Prostate gland (tissue), 2 donors: ENCODE measurements around the gene CD9. TPM values are rescaled to one million over a fixed set of nuclear protein-coding genes. Genes with fewer than 3 reads are reported as not detected.
"Not testable (repeated sequence)": the region's sequence is repeated elsewhere in the genome, so short reads cannot be mapped to it uniquely, and the experiment has no call there.

Source experiments
- DNase-seq: peaks from one replicate; pipeline ENCODE4 v3.0.0-alpha.2; 2019; ENCODE audit warnings: low spot score
- H3K27ac ChIP-seq, 2 donors: fragments of 200-600 bp; sonication (generic); 2 replicates each; pipeline ENCODE4 v1.5.1; 2017 to 2019
- H3K27me3 ChIP-seq: fragments of 200-600 bp; sonication (generic); replicated peaks from 2 replicates; pipeline ENCODE4 v1.5.1; 2019; ENCODE audit not compliant: insufficient read depth
- H3K36me3 ChIP-seq, 2 donors: fragments of 200-600 bp; sonication (generic); 1 replicate in 1 of 2; 2 replicates in 1 of 2; pipeline versions ENCODE4 v1.5.1 to v1.8.1; 2017 to 2019
- H3K4me1 ChIP-seq: fragments of 200-600 bp; sonication (generic); replicated peaks from 2 replicates; pipeline ENCODE4 v1.5.1; 2019
- H3K4me3 ChIP-seq, 2 donors: fragments of 200-600 bp; sonication (generic); 2 replicates each; pipeline ENCODE4 v1.5.1; 2017 to 2019
- H3K9me3 ChIP-seq: fragments of 200-600 bp; sonication (generic); 2 replicates; pipeline ENCODE4 v1.5.1; 2017
- CTCF ChIP-seq, 4 experiments: fragments of 200-600 bp in 2 of 4; fragments of 450-650 bp in 2 of 4; sonication (generic) in 2 of 4; IDR thresholded peaks; 1 replicate in 3 of 4; 2 replicates in 1 of 4; pipeline ENCODE4 v1.5.1; 2016 to 2019; ENCODE audit warnings: antibody characterized with exemption in 4 of 4, mild to moderate bottlenecking in 2 of 4, moderate library complexity in 2 of 4
- POLR2A ChIP-seq: fragments of 450-650 bp; IDR thresholded peaks from one replicate; pipeline ENCODE4 v1.6.1; 2016; ENCODE audit warnings: antibody characterized with exemption, mild to moderate bottlenecking
- POLR2AphosphoS5 ChIP-seq: sonication (generic); formaldehyde crosslinking; IDR thresholded peaks from one replicate; pipeline ENCODE4 v1.6.1; 2017; ENCODE audit warnings: antibody characterized with exemption
- WGBS: methylation state at CpG from one replicate; pipeline ENCODE4 v1.1.5; 2018; 5-methylcytosine and 5-hydroxymethylcytosine counted together
- intact Hi-C: fragments of 100-400 bp; cut with DNase I; formaldehyde crosslinking; loops from one replicate; pipeline ENCODE4 v1.14.2; 2022
- total RNA-seq, 2 donors: library from RNA; depleted of rRNA; stranded (reverse); fragments of >200 nt; gene quantifications; one replicate each; pipeline ENCODE4 v1.1.0, GENCODE V29; 2016

CD9 gene
- total RNA-seq, 2 donors from 2014 or later, result 198 to 845 TPM

DNA sequence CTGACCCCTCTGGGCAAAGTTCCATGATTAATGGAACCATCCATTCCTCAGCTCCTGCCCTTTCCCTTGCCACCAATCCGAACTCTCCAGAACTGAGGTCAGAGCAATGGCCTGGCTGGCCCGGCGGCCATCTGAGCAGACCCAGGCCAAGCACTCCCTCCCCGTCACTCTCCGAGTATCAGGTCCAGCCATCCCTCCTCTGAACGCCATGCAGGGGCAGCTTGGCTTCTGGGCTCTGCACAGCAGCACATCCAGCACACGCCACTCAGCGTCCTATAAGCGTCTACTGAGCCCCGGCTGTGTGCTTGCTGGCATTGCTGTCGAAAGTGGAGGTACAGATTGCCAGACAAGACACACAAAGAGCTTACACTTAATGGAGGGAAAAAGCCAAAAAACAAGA, 41.5 kb upstream of the CD9 start:
- Histone ChIP-seq H3K27me3 (no peaks in the 10 kb centered on the region), H3K9me3 (no peaks in the 10 kb centered on the region), H3K4me3 (no peak overlapping the region), H3K27ac (no peak overlapping the region), H3K4me1 (no peaks in the 10 kb centered on the region), H3K36me3 (no peaks in the 10 kb centered on the region)
- WGBS, result 92% methylated on average over 11 of the region's 11 CpGs
- intact Hi-C loops, result no loop called here
- DNase-seq, result no peak
- no peak for TF ChIP-seq POLR2AphosphoS5
- TF ChIP-seq POLR2A, result no peak
- TF ChIP-seq CTCF (IDR thresholded peaks at IDR 0.05), result no peak

GRCh38 chr12:6159166-6160011, 40.8 kb upstream of the CD9 start:
- DNase-seq, H3K27me3 ChIP-seq, H3K4me3 ChIP-seq, H3K9me3 ChIP-seq, H3K4me1 ChIP-seq, intact Hi-C loops, H3K27ac ChIP-seq, H3K36me3 ChIP-seq: not testable (repeated sequence)
- 91% methylated on average over 50 of the region's 50 CpGs for WGBS

- DNase-seq, intact Hi-C loops, H3K4me3 ChIP-seq, H3K9me3 ChIP-seq, H3K4me1 ChIP-seq, H3K27me3 ChIP-seq, H3K36me3 ChIP-seq, H3K27ac ChIP-seq: not testable (repeated sequence)
- WGBS, result 94% methylated on average over 19 of the region's 19 CpGs
Observed at GRCh38 chr12:6160049-6160649, 40.1 kb upstream of the CD9 start.

GRCh38 chr12:6161124-6161882, 38.9 kb upstream of the CD9 start:
- no peaks in the 10 kb centered on the region for H3K27me3 ChIP-seq
- no peak for TF ChIP-seq POLR2A
- WGBS, result 64% methylated on average over 16 of the region's 16 CpGs
- no peak for DNase-seq
- H3K36me3 ChIP-seq, result no peaks in the 10 kb centered on the region
- no peak overlapping the region for H3K27ac ChIP-seq
- H3K9me3 ChIP-seq, result no peaks in the 10 kb centered on the region
- H3K4me1 ChIP-seq, result no peaks in the 10 kb centered on the region
- no peak overlapping the region for H3K4me3 ChIP-seq
- intact Hi-C loops, result no loop called here

DNA sequence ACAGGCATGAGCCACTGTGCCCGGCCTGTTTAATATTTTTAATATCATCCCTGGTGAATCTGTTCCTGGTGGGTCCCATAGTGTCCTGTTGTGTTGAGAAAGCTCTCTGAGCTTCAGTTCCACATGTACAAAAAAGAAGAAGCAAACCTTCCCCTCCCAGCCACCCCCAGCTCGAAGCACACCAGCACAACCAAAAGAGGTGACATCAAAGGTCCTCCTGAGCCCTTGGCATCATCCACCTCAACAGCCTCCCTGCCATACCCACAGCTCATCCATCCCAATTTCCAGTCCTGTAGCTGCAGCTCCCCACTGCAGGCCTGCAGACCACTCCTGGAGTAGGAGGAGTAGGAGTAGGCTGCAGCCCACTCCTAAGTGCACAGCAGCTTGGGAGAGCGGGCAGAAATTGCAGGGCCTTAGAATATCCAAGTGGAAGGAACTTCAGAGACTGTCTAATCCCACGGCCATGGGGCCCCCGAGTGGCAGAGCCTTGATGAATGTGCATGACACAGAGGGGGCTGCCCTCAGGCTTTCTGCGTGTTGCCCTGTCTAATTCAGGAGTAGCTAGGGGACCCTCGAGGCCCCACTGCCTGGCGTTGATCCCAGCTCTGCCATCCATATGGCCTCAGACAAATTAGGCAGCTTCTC, 36.7 kb upstream of the CD9 start:
- no peak overlapping the region for H3K4me3 ChIP-seq

More for the DNA sequence above, 36.7 kb upstream of the CD9 start:
- no peaks in the 10 kb centered on the region for H3K9me3 ChIP-seq
- no peaks in the 10 kb centered on the region for H3K4me1 ChIP-seq
- H3K36me3 ChIP-seq, result no peaks in the 10 kb centered on the region
- no peaks in the 10 kb centered on the region for H3K27me3 ChIP-seq
- TF ChIP-seq POLR2A (no peak), POLR2AphosphoS5 (no peak), CTCF (IDR thresholded peaks at IDR 0.05) (no peak)
- no peak for DNase-seq
- 91% methylated on average over 8 of the region's 8 CpGs for WGBS
- intact Hi-C loops, result no loop called here
- no peak overlapping the region for H3K27ac ChIP-seq
